ENCODE results near the gene IPCEF1. TPM values are rescaled to one million over a fixed set of nuclear protein-coding genes. Genes with fewer than 3 reads are reported as not detected.
A peak's percentile ranks its signal among the peaks of the same experiment; 100 is the strongest.
"Not testable (repeated sequence)": the region's sequence is repeated elsewhere in the genome, so short reads cannot be mapped to it uniquely, and the experiment has no call there.

The IPCEF1 gene
- total RNA-seq, 2 donors from 2014 or later, result 17.6 to 20.4 TPM

GRCh38 chr6:154345811-154346210 is 10.8 kb downstream of the IPCEF1 start:
- Mint-ChIP-seq H3K27me3 (ENCODE audit: low read depth) (peaks cover 55% of the 10 kb centered on the region), H3K9me3 (peaks cover 5% of the 10 kb centered on the region in 2 donors), H3K4me1 (ENCODE audit: low read depth) (no peaks in the 10 kb centered on the region), H3K27ac (no peak overlapping the region), H3K36me3 (ENCODE audit: insufficient read depth in 2 of 2) (peaks cover 0 to 5% of the 10 kb centered on the region in 2 donors), H3K4me3 (no peak overlapping the region)
- ATAC-seq (replicated peaks in 1 of 2), result no peak
- DNase-seq, result no peak

GRCh38 chr6:154343473-154344308 is 12.9 kb downstream of the IPCEF1 start:
- peaks cover 5% of the 10 kb centered on the region in 2 donors for H3K9me3 Mint-ChIP-seq
- ATAC-seq (replicated peaks in 1 of 2), result no peak
- DNase-seq, result no peak
- H3K4me3 Mint-ChIP-seq, result no peak overlapping the region
- H3K36me3 Mint-ChIP-seq (ENCODE audit: insufficient read depth in 2 of 2), result peaks cover 0 to 5% of the 10 kb centered on the region in 2 donors
- no peaks in the 10 kb centered on the region for H3K4me1 Mint-ChIP-seq (ENCODE audit: low read depth)
- no peak overlapping the region for H3K27ac Mint-ChIP-seq
- peaks cover 39% of the 10 kb centered on the region for H3K27me3 Mint-ChIP-seq (ENCODE audit: low read depth)

- no peak for ATAC-seq (replicated peaks in 1 of 2)
- peaks cover 27% of the 10 kb centered on the region for H3K27me3 Mint-ChIP-seq (ENCODE audit: low read depth)
Observed at GRCh38 chr6:154341871-154342270, 14.7 kb downstream of the IPCEF1 start.

GRCh38 chr6:154341336-154341735 is 15.3 kb downstream of the IPCEF1 start:
- Mint-ChIP-seq H3K9me3 (peaks cover 2 to 4% of the 10 kb centered on the region in 2 donors), H3K27me3 (ENCODE audit: low read depth) (peaks cover 27% of the 10 kb centered on the region), H3K27ac (no peak overlapping the region), H3K36me3 (ENCODE audit: insufficient read depth in 2 of 2) (no peaks in the 10 kb centered on the region), H3K4me1 (ENCODE audit: low read depth) (peaks cover 6% of the 10 kb centered on the region), H3K4me3 (no peak overlapping the region)
- ATAC-seq (replicated peaks in 1 of 2) (no peak), DNase-seq (no peak)

More at GRCh38 chr6:154341871-154342270, 14.7 kb downstream of the IPCEF1 start:
- H3K4me3 Mint-ChIP-seq, result no peak overlapping the region
- H3K4me1 Mint-ChIP-seq (ENCODE audit: low read depth), result peaks cover 6% of the 10 kb centered on the region
- DNase-seq, result no peak
- H3K27ac Mint-ChIP-seq, result no peak overlapping the region
- peaks cover 0 to 3% of the 10 kb centered on the region in 2 donors for H3K36me3 Mint-ChIP-seq (ENCODE audit: insufficient read depth in 2 of 2)
- peaks cover 4 to 5% of the 10 kb centered on the region in 2 donors for H3K9me3 Mint-ChIP-seq

GRCh38 chr6:154337406-154338005 is 19.1 kb downstream of the IPCEF1 start:
- no peak for ATAC-seq (replicated peaks in 1 of 2)
- Mint-ChIP-seq H3K27me3 (ENCODE audit: low read depth) (peaks cover 5% of the 10 kb centered on the region), H3K4me1 (ENCODE audit: low read depth) (peaks cover 6% of the 10 kb centered on the region), H3K4me3 (no peak overlapping the region), H3K36me3 (ENCODE audit: insufficient read depth in 2 of 2) (no peaks in the 10 kb centered on the region), H3K27ac (no peak overlapping the region), H3K9me3 (no peaks in the 10 kb centered on the region)
- DNase-seq, result no peak

GRCh38 chr6:154334147-154334546 is 22.5 kb downstream of the IPCEF1 start:
- not testable (repeated sequence) for ATAC-seq (replicated peaks in 1 of 2); H3K36me3 Mint-ChIP-seq (ENCODE audit: insufficient read depth in 2 of 2); H3K9me3 Mint-ChIP-seq; DNase-seq; H3K27me3 Mint-ChIP-seq (ENCODE audit: low read depth); H3K4me3 Mint-ChIP-seq; H3K27ac Mint-ChIP-seq
- H3K4me1 Mint-ChIP-seq (ENCODE audit: low read depth), result peaks cover 16% of the 10 kb centered on the region

GRCh38 chr6:154331750-154332149 is 24.9 kb downstream of the IPCEF1 start:
- Mint-ChIP-seq H3K27ac (no peak overlapping the region), H3K4me1 (ENCODE audit: low read depth) (peaks cover 10% of the 10 kb centered on the region), H3K4me3 (no peak overlapping the region), H3K36me3 (ENCODE audit: insufficient read depth in 2 of 2) (peaks cover 0 to 3% of the 10 kb centered on the region in 2 donors), H3K27me3 (ENCODE audit: low read depth) (no peaks in the 10 kb centered on the region), H3K9me3 (peaks cover 0 to 2% of the 10 kb centered on the region in 2 donors)
- DNase-seq, result no peak
- ATAC-seq (replicated peaks in 1 of 2), result no peak

- ATAC-seq (replicated peaks in 1 of 2), result no peak
- Mint-ChIP-seq H3K4me3 (peak overlapping the region in 1 of 2 donors; percentile 71), H3K9me3 (peaks cover 0 to 2% of the 10 kb centered on the region in 2 donors), H3K27ac (no peak overlapping the region), H3K4me1 (ENCODE audit: low read depth) (peaks cover 10% of the 10 kb centered on the region), H3K36me3 (ENCODE audit: insufficient read depth in 2 of 2) (peaks cover 0 to 3% of the 10 kb centered on the region in 2 donors), H3K27me3 (ENCODE audit: low read depth) (no peaks in the 10 kb centered on the region)
- no peak for DNase-seq
Observed at GRCh38 chr6:154329350-154330170, 27.0 kb downstream of the IPCEF1 start.

- ATAC-seq (replicated peaks in 1 of 2); H3K9me3 Mint-ChIP-seq; H3K36me3 Mint-ChIP-seq (ENCODE audit: insufficient read depth in 2 of 2); H3K4me3 Mint-ChIP-seq; DNase-seq; H3K27ac Mint-ChIP-seq; H3K27me3 Mint-ChIP-seq (ENCODE audit: low read depth): not testable (repeated sequence)
- peaks cover 10% of the 10 kb centered on the region for H3K4me1 Mint-ChIP-seq (ENCODE audit: low read depth)
Observed at GRCh38 chr6:154327313-154327712, 29.3 kb downstream of the IPCEF1 start.

GRCh38 chr6:154325142-154325541 is 31.5 kb downstream of the IPCEF1 start:
- no peak for ATAC-seq (replicated peaks in 1 of 2)
- no peak overlapping the region for H3K4me3 Mint-ChIP-seq

GRCh38 chr6:154320181-154320580 is 36.4 kb downstream of the IPCEF1 start:
- Mint-ChIP-seq H3K27me3 (ENCODE audit: low read depth) (peaks cover 2% of the 10 kb centered on the region), H3K4me1 (ENCODE audit: low read depth) (peaks cover 13% of the 10 kb centered on the region), H3K4me3 (no peak overlapping the region), H3K36me3 (ENCODE audit: insufficient read depth in 2 of 2) (no peaks in the 10 kb centered on the region), H3K27ac (no peak overlapping the region), H3K9me3 (no peaks in the 10 kb centered on the region)
- ATAC-seq (replicated peaks in 1 of 2) (no peak), DNase-seq (no peak)

More at GRCh38 chr6:154325142-154325541, 31.5 kb downstream of the IPCEF1 start:
- H3K9me3 Mint-ChIP-seq, result no peaks in the 10 kb centered on the region
- H3K4me1 Mint-ChIP-seq (ENCODE audit: low read depth), result peaks cover 10% of the 10 kb centered on the region
- H3K36me3 Mint-ChIP-seq (ENCODE audit: insufficient read depth in 2 of 2), result no peaks in the 10 kb centered on the region
- no peak overlapping the region for H3K27ac Mint-ChIP-seq
- H3K27me3 Mint-ChIP-seq (ENCODE audit: low read depth), result no peaks in the 10 kb centered on the region
- DNase-seq, result no peak

- Mint-ChIP-seq H3K27ac (no peak overlapping the region), H3K27me3 (ENCODE audit: low read depth) (peaks cover 10% of the 10 kb centered on the region), H3K4me3 (no peak overlapping the region), H3K4me1 (ENCODE audit: low read depth) (peaks cover 13% of the 10 kb centered on the region), H3K9me3 (no peaks in the 10 kb centered on the region), H3K36me3 (ENCODE audit: insufficient read depth in 2 of 2) (no peaks in the 10 kb centered on the region)
- no peak for DNase-seq
- no peak for ATAC-seq (replicated peaks in 1 of 2)
Observed at GRCh38 chr6:154319231-154319858, 37.3 kb downstream of the IPCEF1 start.

Measured in activated T-cell treated with anti-CD3 and anti-CD28 coated beads, Interleukin-2, amount 50 U/mL, for 72 hours (primary cell).